ENCODE measurements around the gene ZNF536.

DNA sequence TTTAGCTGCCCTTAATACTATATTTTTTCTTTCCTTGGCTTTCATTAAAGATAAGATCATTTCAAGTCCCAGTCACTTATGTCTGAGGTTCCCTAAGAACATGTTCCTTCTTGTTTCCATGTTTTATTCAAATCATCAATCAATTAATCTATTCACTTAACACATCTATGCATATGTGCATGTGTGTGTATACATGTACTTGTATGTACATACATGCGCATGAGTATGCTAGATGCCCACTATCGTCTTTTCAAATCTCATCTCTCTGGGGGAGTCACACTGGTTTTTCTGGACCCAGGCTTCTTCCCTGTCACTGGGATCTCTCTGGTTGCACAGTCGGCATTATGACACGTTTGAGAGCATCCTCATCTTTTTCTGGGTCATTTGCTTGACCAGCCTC is 108.9 kb downstream of the ZNF536 start:
- no peak for TF ChIP-seq CTCF (IDR thresholded peaks at IDR 0.05)
- TF ChIP-seq EZH2 (IDR thresholded peaks at IDR 0.05; ENCODE audit: borderline replicate concordance, insufficient read depth, low read depth, low read length, poor library complexity, severe bottlenecking), result no peak

Data from B cell (primary cell).